Thyroid gland (tissue), 4 donors: ENCODE results near the gene SLC22A12.
"Not testable (repeated sequence)": the region's sequence is repeated elsewhere in the genome, so short reads cannot be mapped to it uniquely, and the experiment has no call there.

ENCODE experiments used
- POLR2A ChIP-seq, 2 donors: fragments of 450-650 bp; IDR thresholded peaks; one replicate each; pipeline ENCODE4 v1.6.1; 2017; ENCODE audit warnings: antibody characterized with exemption in 2 of 2, mild to moderate bottlenecking in 2 of 2, moderate library complexity in 1 of 2
- TF ChIP-seq, protein P1 (sequence below), 6 experiments: fragments of 200-600 bp in 3 of 6; fragments of 450-650 bp in 3 of 6; sonication (generic) in 3 of 6; IDR thresholded peaks; one replicate each; pipeline ENCODE4 v1.5.1; 2016 to 2019; ENCODE audit warnings: antibody characterized with exemption in 6 of 6, mild to moderate bottlenecking in 2 of 6, inconsistent platforms in 1 of 6, moderate library complexity in 1 of 6

DNA sequence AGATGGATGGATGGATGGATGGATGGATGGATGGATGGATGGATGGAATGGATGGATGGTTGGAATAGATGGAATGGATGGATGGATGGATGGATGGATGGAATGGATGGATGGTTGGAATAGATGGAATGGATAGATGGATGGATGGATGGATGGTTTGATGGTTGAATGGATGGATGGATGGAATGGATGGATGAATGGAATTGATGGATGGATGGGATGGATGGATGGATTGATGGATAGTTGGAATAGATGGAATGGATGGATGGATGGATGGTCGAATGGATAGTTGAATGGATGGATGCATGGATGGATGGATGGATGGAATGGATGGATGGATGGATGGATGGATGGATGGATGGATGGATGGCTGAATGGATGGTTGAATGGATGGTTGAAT is 4.9 kb downstream of the SLC22A12 start:
- TF ChIP-seq POLR2A (IDR thresholded peaks at IDR 0.05) = not testable (repeated sequence)
- TF ChIP-seq, protein P1, sequence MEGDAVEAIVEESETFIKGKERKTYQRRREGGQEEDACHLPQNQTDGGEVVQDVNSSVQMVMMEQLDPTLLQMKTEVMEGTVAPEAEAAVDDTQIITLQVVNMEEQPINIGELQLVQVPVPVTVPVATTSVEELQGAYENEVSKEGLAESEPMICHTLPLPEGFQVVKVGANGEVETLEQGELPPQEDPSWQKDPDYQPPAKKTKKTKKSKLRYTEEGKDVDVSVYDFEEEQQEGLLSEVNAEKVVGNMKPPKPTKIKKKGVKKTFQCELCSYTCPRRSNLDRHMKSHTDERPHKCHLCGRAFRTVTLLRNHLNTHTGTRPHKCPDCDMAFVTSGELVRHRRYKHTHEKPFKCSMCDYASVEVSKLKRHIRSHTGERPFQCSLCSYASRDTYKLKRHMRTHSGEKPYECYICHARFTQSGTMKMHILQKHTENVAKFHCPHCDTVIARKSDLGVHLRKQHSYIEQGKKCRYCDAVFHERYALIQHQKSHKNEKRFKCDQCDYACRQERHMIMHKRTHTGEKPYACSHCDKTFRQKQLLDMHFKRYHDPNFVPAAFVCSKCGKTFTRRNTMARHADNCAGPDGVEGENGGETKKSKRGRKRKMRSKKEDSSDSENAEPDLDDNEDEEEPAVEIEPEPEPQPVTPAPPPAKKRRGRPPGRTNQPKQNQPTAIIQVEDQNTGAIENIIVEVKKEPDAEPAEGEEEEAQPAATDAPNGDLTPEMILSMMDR (IDR thresholded peaks at IDR 0.05) = not testable (repeated sequence)
